Measurements from ENCODE around the gene TSPAN5. TPM values are rescaled to one million over a fixed set of nuclear protein-coding genes. Genes with fewer than 3 reads are reported as not detected.

Gene TSPAN5
- total and polyA plus RNA-seq, 8 donors = 0.23 to 2.6 (median 1.2) TPM

DNA sequence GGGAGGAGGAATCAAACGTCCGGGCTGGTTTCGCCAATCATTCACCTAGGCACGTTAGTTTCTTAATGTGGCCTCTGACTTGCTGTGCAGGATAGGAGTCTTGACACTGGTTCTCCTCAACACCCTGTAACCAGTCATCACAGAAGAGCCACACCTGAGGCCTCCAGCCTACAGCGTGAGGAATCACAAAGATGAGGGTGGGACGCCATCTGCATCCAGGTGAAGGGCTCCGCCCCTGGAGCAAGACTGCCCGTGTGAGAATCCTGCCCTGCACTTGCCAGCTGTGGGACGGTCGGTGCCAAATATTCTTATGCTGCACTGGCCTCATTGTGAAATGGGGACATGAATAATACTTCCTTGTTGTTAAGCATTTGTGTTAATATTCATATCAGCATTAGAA is 35.7 kb upstream of the TSPAN5 start:
- DNase-seq = no peak
- no peaks in the 10 kb centered on the region for H3K4me1 ChIP-seq
- no peaks in the 10 kb centered on the region for H3K36me3 ChIP-seq
- no peak for FAIRE-seq
- H3K4me3 ChIP-seq = no peak overlapping the region
- H3K9me3 ChIP-seq = no peaks in the 10 kb centered on the region
- no peak for ATAC-seq
- TF ChIP-seq, protein P1, sequence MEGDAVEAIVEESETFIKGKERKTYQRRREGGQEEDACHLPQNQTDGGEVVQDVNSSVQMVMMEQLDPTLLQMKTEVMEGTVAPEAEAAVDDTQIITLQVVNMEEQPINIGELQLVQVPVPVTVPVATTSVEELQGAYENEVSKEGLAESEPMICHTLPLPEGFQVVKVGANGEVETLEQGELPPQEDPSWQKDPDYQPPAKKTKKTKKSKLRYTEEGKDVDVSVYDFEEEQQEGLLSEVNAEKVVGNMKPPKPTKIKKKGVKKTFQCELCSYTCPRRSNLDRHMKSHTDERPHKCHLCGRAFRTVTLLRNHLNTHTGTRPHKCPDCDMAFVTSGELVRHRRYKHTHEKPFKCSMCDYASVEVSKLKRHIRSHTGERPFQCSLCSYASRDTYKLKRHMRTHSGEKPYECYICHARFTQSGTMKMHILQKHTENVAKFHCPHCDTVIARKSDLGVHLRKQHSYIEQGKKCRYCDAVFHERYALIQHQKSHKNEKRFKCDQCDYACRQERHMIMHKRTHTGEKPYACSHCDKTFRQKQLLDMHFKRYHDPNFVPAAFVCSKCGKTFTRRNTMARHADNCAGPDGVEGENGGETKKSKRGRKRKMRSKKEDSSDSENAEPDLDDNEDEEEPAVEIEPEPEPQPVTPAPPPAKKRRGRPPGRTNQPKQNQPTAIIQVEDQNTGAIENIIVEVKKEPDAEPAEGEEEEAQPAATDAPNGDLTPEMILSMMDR (IDR thresholded peaks at IDR 0.05) = no peak
- WGBS, 2 donors = 70 to 80% methylated on average over 10 of the region's 10 CpGs
- intact Hi-C loops (cut with DNase I) = no loop called here
- H3K27ac ChIP-seq = no peak overlapping the region
- H3K27me3 ChIP-seq = no peaks in the 10 kb centered on the region

- H3K4me1 ChIP-seq = no peaks in the 10 kb centered on the region
- H3K27me3 ChIP-seq = no peaks in the 10 kb centered on the region
- intact Hi-C loops (cut with DNase I) = no loop called here
- H3K4me3 ChIP-seq = no peak overlapping the region
- TF ChIP-seq, protein P1 (IDR thresholded peaks at IDR 0.05) = no peak
- DNase-seq = no peak
- FAIRE-seq = no peak
- H3K9me3 ChIP-seq = no peaks in the 10 kb centered on the region
- no peak overlapping the region for H3K27ac ChIP-seq
- H3K36me3 ChIP-seq = no peaks in the 10 kb centered on the region
- WGBS, 2 donors = 48 to 49% methylated on average over 7 of the region's 7 CpGs
- ATAC-seq = no peak
These were observed 34.0 kb upstream of the TSPAN5 start for GRCh38 chr4:98692411-98692810.

DNA sequence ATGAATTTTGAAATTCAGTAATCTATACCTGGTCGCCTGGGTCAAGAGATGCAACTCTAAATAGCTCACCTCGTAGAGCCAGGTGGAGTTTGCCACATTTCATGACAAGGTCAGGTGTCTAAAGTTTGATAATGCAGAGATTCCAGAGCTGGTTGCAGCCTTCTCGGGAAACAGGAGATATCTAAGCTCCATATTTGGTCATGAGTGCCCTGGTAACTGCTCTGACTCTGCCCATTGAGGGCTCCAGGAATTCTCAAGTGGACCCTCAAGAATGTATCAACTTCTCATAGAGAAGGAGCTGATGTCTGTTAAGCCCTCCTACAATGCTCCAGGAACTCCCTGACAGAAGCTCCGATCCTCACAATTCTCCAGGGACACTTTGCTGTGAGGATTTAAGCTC is 33.2 kb upstream of the TSPAN5 start:
- TF ChIP-seq, protein P1 (IDR thresholded peaks at IDR 0.05) = no peak
- ATAC-seq = no peak
- Histone ChIP-seq H3K4me1 (no peaks in the 10 kb centered on the region), H3K36me3 (no peaks in the 10 kb centered on the region), H3K4me3 (no peak overlapping the region), H3K9me3 (no peaks in the 10 kb centered on the region), H3K27ac (no peak overlapping the region), H3K27me3 (no peaks in the 10 kb centered on the region)
- WGBS, 2 donors = 44 to 53% methylated on average over 4 of the region's 4 CpGs
- FAIRE-seq = no peak
- DNase-seq = no peak
- intact Hi-C loops (cut with DNase I) = no loop called here

DNA sequence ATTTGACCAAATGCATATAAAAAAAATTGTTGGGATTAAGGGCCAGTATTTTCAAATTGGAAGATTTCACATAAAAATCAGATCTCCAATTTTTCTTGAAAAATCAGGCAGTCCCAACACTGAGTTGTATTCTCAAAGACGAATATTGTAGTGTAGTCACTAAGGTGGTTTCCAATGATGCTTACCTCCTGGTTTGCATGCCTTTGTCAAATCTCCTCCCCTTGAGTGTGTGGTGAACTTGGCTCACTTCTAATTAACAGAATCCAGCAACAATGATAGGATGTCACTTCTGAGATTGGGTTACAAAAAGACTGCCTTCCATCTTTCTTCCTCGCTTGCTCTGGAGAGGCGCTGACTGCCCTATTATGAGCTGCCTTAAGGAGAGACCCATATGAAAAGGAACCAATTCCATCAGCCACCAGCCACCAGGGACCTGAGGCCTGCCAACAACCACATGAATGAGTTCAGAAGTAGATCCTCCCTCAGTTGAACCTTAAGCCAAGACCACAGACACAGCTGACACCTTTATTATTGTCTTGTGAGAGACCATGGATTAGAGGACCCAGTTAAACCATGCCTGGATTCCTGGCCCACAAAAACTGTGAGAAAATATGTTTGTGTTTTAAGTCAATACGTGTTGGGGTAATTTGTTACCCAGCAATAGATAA is 31.2 kb upstream of the TSPAN5 start:
- no peak overlapping the region for H3K4me3 ChIP-seq
- no peak for FAIRE-seq
- no peaks in the 10 kb centered on the region for H3K9me3 ChIP-seq
- TF ChIP-seq, protein P1 (IDR thresholded peaks at IDR 0.05) = no peak
- no peaks in the 10 kb centered on the region for H3K4me1 ChIP-seq
- ATAC-seq = no peak
- no peaks in the 10 kb centered on the region for H3K27me3 ChIP-seq
- intact Hi-C loops (cut with DNase I) = no loop called here
- H3K27ac ChIP-seq = no peak overlapping the region
- WGBS, 2 donors = 86 to 88% methylated on average over 4 of the region's 4 CpGs
- no peaks in the 10 kb centered on the region for H3K36me3 ChIP-seq
- DNase-seq = no peak

DNA sequence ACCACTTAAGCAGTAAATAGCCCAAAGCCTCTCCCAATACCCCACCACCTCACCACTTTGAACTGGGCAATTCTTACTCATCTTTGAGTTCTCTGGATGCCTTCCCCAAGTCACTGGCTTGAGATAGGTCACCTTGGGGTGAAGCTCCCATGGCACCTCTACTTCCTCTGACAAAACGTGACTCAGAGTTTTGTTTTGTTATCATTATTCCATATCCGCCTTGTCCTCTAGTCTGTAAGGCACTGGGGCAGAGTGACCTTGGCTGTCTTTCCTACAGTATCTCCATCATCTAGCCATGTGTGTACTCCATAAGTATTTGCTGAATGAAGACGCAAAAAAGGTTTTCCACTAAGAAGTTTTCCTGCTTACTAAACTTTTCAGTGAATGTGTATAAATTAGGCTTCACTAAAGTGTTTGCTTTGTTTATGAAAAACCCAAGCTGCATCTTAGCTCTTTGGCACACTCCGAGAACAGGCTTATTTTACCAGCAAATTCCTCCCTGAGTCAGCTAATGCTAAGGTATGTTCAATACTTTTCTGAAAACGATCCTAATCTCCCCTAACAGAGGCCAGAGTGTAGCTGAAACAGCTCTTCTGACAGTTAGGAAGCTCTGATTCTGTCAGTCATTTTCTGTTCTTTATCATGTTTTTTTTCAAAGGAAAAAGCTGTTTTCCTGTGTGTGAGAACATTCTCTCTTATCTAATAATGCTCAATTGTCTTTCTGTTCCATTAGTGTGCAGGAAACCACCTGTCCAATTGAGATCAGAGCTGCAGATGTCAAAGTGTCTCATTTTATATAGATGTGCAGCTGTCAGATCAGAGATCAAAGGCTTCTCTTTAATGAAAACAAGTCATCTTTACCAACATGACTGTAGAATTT is 30.2 kb upstream of the TSPAN5 start:
- FAIRE-seq = no peak
- TF ChIP-seq, protein P1 (IDR thresholded peaks at IDR 0.05) = no peak
- H3K4me3 ChIP-seq = no peak overlapping the region
- H3K9me3 ChIP-seq = no peaks in the 10 kb centered on the region
- no peak overlapping the region for H3K27ac ChIP-seq
- no peaks in the 10 kb centered on the region for H3K36me3 ChIP-seq
- H3K4me1 ChIP-seq = no peaks in the 10 kb centered on the region
- no peak for ATAC-seq
- 43 to 54% methylated on average over 5 of the region's 5 CpGs for WGBS, 2 donors
- intact Hi-C loops (cut with DNase I) = no loop called here
- H3K27me3 ChIP-seq = no peaks in the 10 kb centered on the region
- no peak for DNase-seq

Data from pancreas (tissue), 10 donors.